Measurements from ENCODE around the gene NMNAT2. TPM values are rescaled to one million over a fixed set of nuclear protein-coding genes. Genes with fewer than 3 reads are reported as not detected.
A peak's percentile ranks its signal among the peaks of the same experiment; 100 is the strongest.

Gene NMNAT2
- total and polyA plus RNA-seq, 2 experiments from 2014 or later = 3.6 to 10.0 TPM

DNA sequence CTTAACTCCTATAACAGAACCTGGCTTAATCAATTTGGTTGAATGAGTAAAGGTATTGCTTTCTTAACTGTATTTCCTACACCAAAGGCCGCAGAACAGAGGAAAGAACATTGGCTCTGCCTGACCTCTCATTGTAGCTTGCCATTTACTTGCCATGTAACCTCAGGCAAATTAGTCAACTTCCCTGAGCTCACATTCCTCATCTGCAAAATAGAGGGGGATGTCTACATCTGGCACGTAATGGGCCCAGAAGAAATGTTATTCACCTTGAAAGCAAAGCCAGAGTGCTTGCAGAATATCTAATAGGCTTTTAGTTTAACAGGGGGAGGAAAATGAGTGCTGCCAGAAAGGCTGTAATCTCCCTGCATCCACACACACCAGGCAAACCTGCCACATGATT lies 187.8 kb downstream of the NMNAT2 start (continued):
- no peak for TF ChIP-seq NANOG (IDR thresholded peaks at IDR 0.05; ENCODE audit: borderline replicate concordance)
- no peak for TF ChIP-seq EZH2 (IDR thresholded peaks at IDR 0.05; ENCODE audit: low read depth, unreplicated experiment)

DNA sequence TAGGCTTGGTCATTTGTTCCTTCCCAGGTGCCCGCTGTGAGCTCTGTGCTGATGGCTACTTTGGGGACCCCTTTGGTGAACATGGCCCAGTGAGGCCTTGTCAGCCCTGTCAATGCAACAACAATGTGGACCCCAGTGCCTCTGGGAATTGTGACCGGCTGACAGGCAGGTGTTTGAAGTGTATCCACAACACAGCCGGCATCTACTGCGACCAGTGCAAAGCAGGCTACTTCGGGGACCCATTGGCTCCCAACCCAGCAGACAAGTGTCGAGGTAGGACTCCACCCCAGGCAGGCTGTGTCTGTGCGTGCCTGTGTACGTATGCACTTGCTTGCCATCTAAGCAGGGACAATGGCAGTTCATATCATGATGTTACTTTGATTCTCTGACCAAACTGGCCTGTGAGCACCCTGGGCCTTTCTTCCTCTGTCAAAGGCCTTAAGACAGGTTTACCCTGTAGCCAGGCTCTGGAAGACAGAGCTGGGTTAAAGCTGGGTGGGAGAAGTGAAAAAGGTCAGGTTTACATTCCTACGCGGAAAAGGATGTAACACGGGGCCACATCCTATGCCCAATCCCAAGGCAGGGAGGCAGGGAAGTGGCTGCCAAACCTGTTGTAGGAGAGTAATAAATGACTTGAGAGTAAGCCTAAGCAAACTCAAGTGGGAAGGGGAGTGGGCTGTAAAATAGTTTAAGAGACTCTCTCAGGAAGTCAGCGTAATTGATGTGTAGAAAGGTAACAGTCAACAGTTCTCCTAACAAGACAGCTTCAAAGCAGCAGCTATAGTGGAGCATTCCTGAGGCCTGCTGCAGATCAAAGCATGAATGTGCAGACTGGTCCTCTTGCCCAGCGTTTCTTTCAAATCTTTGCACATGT lies 189.6 kb downstream of the NMNAT2 start:
- Mint-ChIP-seq H3K36me3 (ENCODE audit: low read depth) (no peaks in the 10 kb centered on the region), H3K9me3 (no peaks in the 10 kb centered on the region), H3K4me3 (no peak overlapping the region), H3K27me3 (ENCODE audit: insufficient read depth, low read depth, poor library complexity) (peaks cover 2% of the 10 kb centered on the region), H3K27ac (no peak overlapping the region), H3K4me1 (peaks cover 29% of the 10 kb centered on the region)
- no peak overlapping the region for H3K4me3 ChIP-seq
- H3K9me2 ChIP-seq (ENCODE audit: insufficient read depth) = no peaks in the 10 kb centered on the region
- H3K4me1 ChIP-seq (ENCODE audit: insufficient read depth) = no peaks in the 10 kb centered on the region
- TF ChIP-seq, protein P1, sequence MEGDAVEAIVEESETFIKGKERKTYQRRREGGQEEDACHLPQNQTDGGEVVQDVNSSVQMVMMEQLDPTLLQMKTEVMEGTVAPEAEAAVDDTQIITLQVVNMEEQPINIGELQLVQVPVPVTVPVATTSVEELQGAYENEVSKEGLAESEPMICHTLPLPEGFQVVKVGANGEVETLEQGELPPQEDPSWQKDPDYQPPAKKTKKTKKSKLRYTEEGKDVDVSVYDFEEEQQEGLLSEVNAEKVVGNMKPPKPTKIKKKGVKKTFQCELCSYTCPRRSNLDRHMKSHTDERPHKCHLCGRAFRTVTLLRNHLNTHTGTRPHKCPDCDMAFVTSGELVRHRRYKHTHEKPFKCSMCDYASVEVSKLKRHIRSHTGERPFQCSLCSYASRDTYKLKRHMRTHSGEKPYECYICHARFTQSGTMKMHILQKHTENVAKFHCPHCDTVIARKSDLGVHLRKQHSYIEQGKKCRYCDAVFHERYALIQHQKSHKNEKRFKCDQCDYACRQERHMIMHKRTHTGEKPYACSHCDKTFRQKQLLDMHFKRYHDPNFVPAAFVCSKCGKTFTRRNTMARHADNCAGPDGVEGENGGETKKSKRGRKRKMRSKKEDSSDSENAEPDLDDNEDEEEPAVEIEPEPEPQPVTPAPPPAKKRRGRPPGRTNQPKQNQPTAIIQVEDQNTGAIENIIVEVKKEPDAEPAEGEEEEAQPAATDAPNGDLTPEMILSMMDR (conservative IDR thresholded peaks at IDR 0.05; ENCODE audit: low read depth in 2 of 2) = no peak
- TF ChIP-seq JUNB (IDR thresholded peaks at IDR 0.05; ENCODE audit: unreplicated experiment) = no peak
- TF ChIP-seq, protein P2, sequence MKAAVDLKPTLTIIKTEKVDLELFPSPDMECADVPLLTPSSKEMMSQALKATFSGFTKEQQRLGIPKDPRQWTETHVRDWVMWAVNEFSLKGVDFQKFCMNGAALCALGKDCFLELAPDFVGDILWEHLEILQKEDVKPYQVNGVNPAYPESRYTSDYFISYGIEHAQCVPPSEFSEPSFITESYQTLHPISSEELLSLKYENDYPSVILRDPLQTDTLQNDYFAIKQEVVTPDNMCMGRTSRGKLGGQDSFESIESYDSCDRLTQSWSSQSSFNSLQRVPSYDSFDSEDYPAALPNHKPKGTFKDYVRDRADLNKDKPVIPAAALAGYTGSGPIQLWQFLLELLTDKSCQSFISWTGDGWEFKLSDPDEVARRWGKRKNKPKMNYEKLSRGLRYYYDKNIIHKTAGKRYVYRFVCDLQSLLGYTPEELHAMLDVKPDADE (IDR thresholded peaks at IDR 0.05) = no peak
- no peak for TF ChIP-seq POLR2AphosphoS5 (IDR thresholded peaks at IDR 0.05; ENCODE audit: low read depth)
- no peak for TF ChIP-seq NANOG (IDR thresholded peaks at IDR 0.05; ENCODE audit: borderline replicate concordance)
- no peak for TF ChIP-seq CREB1 (CRISPR knock-in tag; IDR thresholded peaks at IDR 0.05; ENCODE audit: low read depth)
- no peak for TF ChIP-seq EZH2phosphoT487 (IDR thresholded peaks at IDR 0.05; ENCODE audit: unreplicated experiment)
- TF ChIP-seq, protein P3, sequence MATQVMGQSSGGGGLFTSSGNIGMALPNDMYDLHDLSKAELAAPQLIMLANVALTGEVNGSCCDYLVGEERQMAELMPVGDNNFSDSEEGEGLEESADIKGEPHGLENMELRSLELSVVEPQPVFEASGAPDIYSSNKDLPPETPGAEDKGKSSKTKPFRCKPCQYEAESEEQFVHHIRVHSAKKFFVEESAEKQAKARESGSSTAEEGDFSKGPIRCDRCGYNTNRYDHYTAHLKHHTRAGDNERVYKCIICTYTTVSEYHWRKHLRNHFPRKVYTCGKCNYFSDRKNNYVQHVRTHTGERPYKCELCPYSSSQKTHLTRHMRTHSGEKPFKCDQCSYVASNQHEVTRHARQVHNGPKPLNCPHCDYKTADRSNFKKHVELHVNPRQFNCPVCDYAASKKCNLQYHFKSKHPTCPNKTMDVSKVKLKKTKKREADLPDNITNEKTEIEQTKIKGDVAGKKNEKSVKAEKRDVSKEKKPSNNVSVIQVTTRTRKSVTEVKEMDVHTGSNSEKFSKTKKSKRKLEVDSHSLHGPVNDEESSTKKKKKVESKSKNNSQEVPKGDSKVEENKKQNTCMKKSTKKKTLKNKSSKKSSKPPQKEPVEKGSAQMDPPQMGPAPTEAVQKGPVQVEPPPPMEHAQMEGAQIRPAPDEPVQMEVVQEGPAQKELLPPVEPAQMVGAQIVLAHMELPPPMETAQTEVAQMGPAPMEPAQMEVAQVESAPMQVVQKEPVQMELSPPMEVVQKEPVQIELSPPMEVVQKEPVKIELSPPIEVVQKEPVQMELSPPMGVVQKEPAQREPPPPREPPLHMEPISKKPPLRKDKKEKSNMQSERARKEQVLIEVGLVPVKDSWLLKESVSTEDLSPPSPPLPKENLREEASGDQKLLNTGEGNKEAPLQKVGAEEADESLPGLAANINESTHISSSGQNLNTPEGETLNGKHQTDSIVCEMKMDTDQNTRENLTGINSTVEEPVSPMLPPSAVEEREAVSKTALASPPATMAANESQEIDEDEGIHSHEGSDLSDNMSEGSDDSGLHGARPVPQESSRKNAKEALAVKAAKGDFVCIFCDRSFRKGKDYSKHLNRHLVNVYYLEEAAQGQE (IDR thresholded peaks at IDR 0.05; ENCODE audit: unreplicated experiment) = no peak
- no peak for TF ChIP-seq STAT1 (IDR thresholded peaks at IDR 0.05; ENCODE audit: unreplicated experiment)
- no peak for TF ChIP-seq EZH2 (IDR thresholded peaks at IDR 0.05; ENCODE audit: low read depth, unreplicated experiment)
- no peak for TF ChIP-seq ZNF331 (CRISPR knock-in tag; IDR thresholded peaks at IDR 0.05; ENCODE audit: low read depth)
- no peak for TF ChIP-seq ZNF114 (CRISPR knock-in tag; IDR thresholded peaks at IDR 0.05)
- no peaks in the 10 kb centered on the region for H3K36me3 ChIP-seq (ENCODE audit: insufficient read depth)
- H3K4me2 ChIP-seq = no peak overlapping the region
- no peaks in the 10 kb centered on the region for H4K20me1 ChIP-seq (replicated peaks; ENCODE audit: insufficient read depth)
- DNase-seq (ENCODE audit: low spot score) (no peak), ATAC-seq (peak; percentile 20; the same call in 2 of the 3 replicates)
- H3K27ac ChIP-seq (ENCODE audit: low read depth) = no peak overlapping the region
- H2AFZ ChIP-seq = peak overlapping the region; percentile 29; the same call in 1 of the 2 replicates
- no peaks in the 10 kb centered on the region for H3K79me2 ChIP-seq (replicated peaks; ENCODE audit: insufficient read depth)
- no peaks in the 10 kb centered on the region for H3K27me3 ChIP-seq (ENCODE audit: insufficient read depth)
- no peaks in the 10 kb centered on the region for H3F3A ChIP-seq (replicated peaks; ENCODE audit: low read depth)
